HepG2 (cell line): ENCODE results near the gene ZNF526. TPM values are rescaled to one million over a fixed set of nuclear protein-coding genes. Genes with fewer than 3 reads are reported as not detected.

Experiments
- ATAC-seq: fragments of 200-7000 bp; cut with Tn5 transposase; 3 replicates; pipeline ENCODE4 v1.9.1; 2020; ENCODE audit warnings: mild to moderate bottlenecking, moderate library complexity
- BruUV-seq: library from RNA; stranded (reverse); fragments of 400-500 nt; replicated peaks from 2 replicates; lab custom pipeline; 2021; lab: Mats Ljungman, UMichigan
- CTCF ChIA-PET: fragments of 300-600 bp; formaldehyde crosslinking; extraction: SDS; loops from one replicate; lab custom pipeline; 2021; ENCODE audit warnings: low total read pairs, inconsistent platforms, low intra/inter-chr PET ratio; lab: Yijun Ruan, JAX
- POLR2A ChIA-PET: fragments of 350-600 bp; sonication (Branson Sonifier 250); formaldehyde crosslinking; loops from one replicate; lab custom pipeline; 2020; ENCODE audit warnings: antibody characterized with exemption, inconsistent platforms; lab: Yijun Ruan, JAX
- DNase-seq: peaks from one replicate; pipeline ENCODE4 v3.0.0-alpha.2; 2015; ENCODE audit warnings: low spot score
- FAIRE-seq: peaks from 3 replicates; lab custom pipeline; 2011; peaks lifted over from hg19 to GRCh38; lab: Jason Lieb, UNC
- H2AFZ ChIP-seq: one replicate; pipeline ENCODE4 v1.6.1; 2011; ENCODE audit warnings: low read length, inconsistent platforms
- H3K27ac ChIP-seq: fragments of 300-600 bp; 3 replicates; pipeline ENCODE4 v1.8.0; 2011; ENCODE audit warnings: mixed run types, mild to moderate bottlenecking, mixed read lengths, low read length, inconsistent platforms; ENCODE audit not compliant: insufficient read depth; ENCODE audit errors: extremely low read length
- H3K27me3 ChIP-seq, 2 experiments: fragments of 200-600 bp in 1 of 2; 2 replicates in 1 of 2; 3 replicates in 1 of 2; pipeline versions ENCODE4 v1.6.0 to v1.8.0; 2011; ENCODE audit warnings: low read length in 2 of 2, mild to moderate bottlenecking in 2 of 2, moderate library complexity in 2 of 2, inconsistent platforms in 1 of 2; ENCODE audit not compliant: insufficient read depth in 2 of 2, control insufficient read depth in 1 of 2
- H3K36me3 ChIP-seq, 2 experiments: fragments of 200-600 bp in 1 of 2; replicated peaks in 1 of 2; 2 replicates in 1 of 2; 3 replicates in 1 of 2; pipeline versions ENCODE4 v1.5.1 to v1.8.0; 2011; ENCODE audit warnings: low read length in 2 of 2, inconsistent platforms in 1 of 2; ENCODE audit not compliant: insufficient read depth in 2 of 2, control insufficient read depth in 1 of 2
- H3K4me1 ChIP-seq: 2 replicates; pipeline ENCODE4 v1.5.1; 2012; ENCODE audit warnings: low read length, inconsistent platforms; ENCODE audit not compliant: insufficient read depth
- H3K4me2 ChIP-seq: 2 replicates; pipeline ENCODE4 v1.6.0; 2011; ENCODE audit warnings: low read depth, low read length, inconsistent platforms
- H3K4me3 ChIP-seq, 3 experiments: fragments of 200-600 bp in 1 of 3; sonication (generic), shearing (Covaris generic) in 1 of 3; replicated peaks in 1 of 3; 2 replicates each; pipeline ENCODE4 v1.5.1; 2011 to 2016; ENCODE audit warnings: low read length in 3 of 3, inconsistent platforms in 2 of 3, low read depth in 2 of 3, mild to moderate bottlenecking in 2 of 3, control low read depth in 1 of 3, mixed read lengths in 1 of 3; ENCODE audit not compliant: insufficient read depth in 1 of 3
- H3K79me2 ChIP-seq: one replicate; pipeline ENCODE4 v1.6.1; 2011; ENCODE audit warnings: low read length, inconsistent platforms; ENCODE audit not compliant: insufficient read depth
- H3K9ac ChIP-seq: 2 replicates; pipeline ENCODE4 v1.6.0; 2011; ENCODE audit warnings: mild to moderate bottlenecking, low read depth, low read length, inconsistent platforms; ENCODE audit not compliant: insufficient read depth
- H3K9me3 ChIP-seq: 2 replicates; pipeline ENCODE4 v1.5.1; 2012; ENCODE audit warnings: mild to moderate bottlenecking, low read length
- H4K20me1 ChIP-seq: 2 replicates; pipeline ENCODE4 v1.6.0; 2011; ENCODE audit warnings: inconsistent platforms, mild to moderate bottlenecking, low read length, moderate library complexity; ENCODE audit not compliant: insufficient read depth
- ISX ChIP-seq: sonication (generic); formaldehyde crosslinking; conservative IDR thresholded peaks from 2 replicates; pipeline ENCODE4 v1.5.0; 2020; ENCODE audit warnings: missing genetic modification reagents
- POLR2G ChIP-seq: fragments of 200-400 bp; formaldehyde crosslinking; IDR thresholded peaks from 2 replicates; pipeline ENCODE4 v1.6.1; 2018; ENCODE audit warnings: mild to moderate bottlenecking, low read depth, low read length, moderate library complexity
- RBM22 ChIP-seq: fragments of 200-400 bp; formaldehyde crosslinking; optimal IDR thresholded peaks from 2 replicates; pipeline ENCODE3; 2017; ENCODE audit warnings: mild to moderate bottlenecking, low read length, moderate library complexity
- ZNF503 ChIP-seq: sonication (generic); formaldehyde crosslinking; IDR thresholded peaks from 2 replicates; pipeline ENCODE4 v1.4.0; 2020; ENCODE audit warnings: missing genetic modification reagents
- ZNF784 ChIP-seq: sonication (generic); formaldehyde crosslinking; IDR thresholded peaks from 2 replicates; pipeline ENCODE4 v1.5.1; 2020; ENCODE audit warnings: missing genetic modification reagents, mild to moderate bottlenecking, borderline replicate concordance
- ZUFSP ChIP-seq: sonication (generic); formaldehyde crosslinking; IDR thresholded peaks from 2 replicates; pipeline ENCODE4 v1.9.0; 2021; ENCODE audit warnings: missing genetic modification reagents, mild to moderate bottlenecking, borderline replicate concordance
- whole genome bisulfite sequencing: methylation state at CpG from one replicate; pipeline ENCODE4 v1.1.6; 2017; ENCODE audit warnings: low lambda C conversion rate; 5-methylcytosine and 5-hydroxymethylcytosine counted together
- in situ Hi-C: cut with HindIII; loops from 2 replicates; pipeline ENCODE4 v1.10.0; 2017; ENCODE audit warnings: low pct_unique_long_range_greater_than_20kb; ENCODE audit not compliant: extremely low pct_ligation_motif_present
- intact Hi-C: fragments of 100-400 bp; cut with micrococcal nuclease; formaldehyde crosslinking; loops from one replicate; pipeline ENCODE4 v1.10.0; 2022; ENCODE audit not compliant: unreplicated experiment
- polyA plus RNA-seq, 8 experiments: library from polyadenylated mRNA; depleted of rRNA in 3 of 8; stranded (reverse) in 7 of 8; unstranded in 1 of 8; fragments of >200 nt; fragmentation: Illumina TruSeq in 4 of 8; extraction: Trizol in 4 of 8; gene quantifications; 2 replicates each; pipeline versions ENCODE4 v1.2.1 to v1.2.3, GENCODE V29; 2011 to 2016; ENCODE audit warnings: low read depth in 4 of 8, missing spikeins in 1 of 8, mixed read lengths in 1 of 8; ENCODE audit not compliant: insufficient read depth in 1 of 8
- total RNA-seq, 5 experiments: library from RNA; depleted of rRNA; stranded (reverse); fragments of >200 nt; fragmentation: Illumina TruSeq; extraction: Trizol; gene quantifications; 2 replicates each; pipeline ENCODE4 v1.2.3, GENCODE V29; 2016; ENCODE audit warnings: low read depth in 1 of 5

ZNF526 gene
- total and polyA plus RNA-seq, 2 of the 13 experiments (the other 11 are each of a cell fraction or from before 2014, with no cell fraction given), result 3.3 to 8.4 TPM

GRCh38 chr19:42229855-42230351 lies 9.8 kb downstream of the ZNF526 start:
- H3K9ac ChIP-seq, result no peak overlapping the region
- no peaks in the 10 kb centered on the region for H3K9me3 ChIP-seq
- ATAC-seq, result peak; percentile 14; the same call in 2 of the 3 replicates
- no peaks in the 10 kb centered on the region for H3K27me3 ChIP-seq
- H3K4me3 ChIP-seq, result no peak overlapping the region
- no peak overlapping the region for H2AFZ ChIP-seq
- H3K4me2 ChIP-seq, result no peak overlapping the region
- intact Hi-C loops, result no loop called here
- in situ Hi-C loops, result no loop called here
- TF ChIP-seq ZNF784 (CRISPR knock-in tag) (no peak), ISX (CRISPR knock-in tag) (no peak), ZNF503 (CRISPR knock-in tag) (no peak), POLR2G (peak; percentile 2; the same call in 1 of the 2 replicates), RBM22 (peak; percentile 82), ZUFSP (CRISPR knock-in tag) (no peak)
- peak overlapping the region; percentile 17 for H3K27ac ChIP-seq
- FAIRE-seq, result peak; percentile 21
- H4K20me1 ChIP-seq, result peaks cover 6% of the 10 kb centered on the region; the same call in 1 of the 2 replicates
- 100% methylated on average over 3 of the region's 8 CpGs for WGBS
- ChIA-PET CTCF (interaction anchor here (0.8 kb wide), 1 partner anchor 61 kb away, joined by 3 read pairs; no protein-coding TSS in a partner anchor), POLR2A (interaction anchor here (1.1 to 3.0 kb wide), 3 partner anchors 9 to 17 kb away, joined by 3 to 13 read pairs (median 3); partner anchors contain the start of gene GSK3A)
- peaks cover 3% of the 10 kb centered on the region for H3K79me2 ChIP-seq
- no TSS peak for BruUV-seq
- peaks cover 41% of the 10 kb centered on the region for H3K4me1 ChIP-seq
- no peak for DNase-seq
- peaks cover 30 to 67% of the 10 kb centered on the region in 2 experiments for H3K36me3 ChIP-seq
